ENCODE data around the gene KRTAP20-4. TPM values are rescaled to one million over a fixed set of nuclear protein-coding genes. Genes with fewer than 3 reads are reported as not detected.

The KRTAP20-4 gene
- total RNA-seq, 2 experiments from 2014 or later = not detected

DNA sequence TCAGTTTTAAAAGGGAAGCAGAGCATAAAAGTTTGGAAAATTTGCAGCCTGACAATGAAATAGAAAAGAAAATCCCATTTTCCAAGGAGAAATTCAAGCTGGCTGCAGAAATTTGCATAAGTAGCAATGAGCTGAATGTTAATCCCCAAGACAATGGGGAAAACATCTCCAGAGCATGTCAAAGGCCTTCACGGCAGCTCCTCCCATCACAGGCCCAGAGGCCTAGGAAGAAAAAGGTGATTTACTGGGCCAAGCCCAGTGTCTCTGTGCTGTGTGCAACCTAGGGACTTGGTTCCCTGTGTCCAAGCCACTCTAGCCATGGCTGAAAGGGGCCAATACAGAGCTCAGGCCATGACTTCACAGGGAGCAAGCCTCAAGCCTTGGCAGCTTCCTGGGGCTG lies 48.3 kb downstream of the KRTAP20-4 start:
- intact Hi-C loops (cut with micrococcal nuclease; ENCODE audit: unreplicated experiment) = no loop called here
- no peak overlapping the region for H3K4me2 ChIP-seq (ENCODE audit: low read length)
- no peaks in the 10 kb centered on the region for H4K20me1 ChIP-seq (ENCODE audit: insufficient read depth, low read length)
- POLR2A ChIA-PET = interaction anchor here (0.7 kb wide), 1 partner anchor 163 kb away, joined by 3 read pairs; no protein-coding TSS in a partner anchor
- no peak for DNase-seq (ENCODE audit: low spot score)
- no peaks in the 10 kb centered on the region for H3K4me1 ChIP-seq (ENCODE audit: insufficient read depth, low read length, poor library complexity, severe bottlenecking)
- CTCF ChIA-PET (ENCODE audit: unreplicated experiment) = no interaction called here
- H3K79me2 ChIP-seq (ENCODE audit: insufficient read depth, low read depth, low read length) = no peaks in the 10 kb centered on the region
- no TSS peak for BruUV-seq (replicated peaks)
- no peaks in the 10 kb centered on the region for H3K9me2 ChIP-seq (ENCODE audit: insufficient read depth, low read length)
- TF ChIP-seq CTCF (conservative IDR thresholded peaks at IDR 0.05; ENCODE audit: low read length) (no peak), EZH2phosphoT487 (IDR thresholded peaks at IDR 0.05; ENCODE audit: borderline replicate concordance, low read depth, low read length) (no peak)
- no peaks in the 10 kb centered on the region for H3K36me3 ChIP-seq (ENCODE audit: insufficient read depth, low read length)
- H3K27ac ChIP-seq (ENCODE audit: low read depth, low read length, poor library complexity, severe bottlenecking) = no peak overlapping the region
- H3K9me3 ChIP-seq (ENCODE audit: low read length) = no peaks in the 10 kb centered on the region
- no peak overlapping the region for H3K4me3 ChIP-seq (ENCODE audit: low read depth, low read length, poor library complexity, severe bottlenecking)
- H2AFZ ChIP-seq (ENCODE audit: low read length) = no peak overlapping the region

Small RNA genes within 50 kb of the gene (small RNA-seq; reads per million reads assigned to genes)
- not detected for gene KRTAP20-1
- not detected for gene KRTAP20-3
- gene KRTAP20-4 = not detected
- not detected for gene KRTAP22-1
- gene KRTAP22-2 = not detected

Other genes with a start within 250 kb of the KRTAP20-4 start
- not detected in 2 replicates for gene KRTAP13-2, start 248.4 kb upstream of the KRTAP20-4 start, total RNA-seq (2014; rRNA removed; shearing (Covaris generic))
- not detected in 2 replicates for gene KRTAP13-2, start 248.4 kb upstream of the KRTAP20-4 start, total RNA-seq (2022)
- gene KRTAP13-1, start 224.6 kb upstream of the KRTAP20-4 start, total RNA-seq (2014; rRNA removed; shearing (Covaris generic)) = not detected in 2 replicates
- gene KRTAP13-1, start 224.6 kb upstream of the KRTAP20-4 start, total RNA-seq (2022) = not detected in 2 replicates
- not detected in 2 replicates for gene KRTAP13-3, start 194.7 kb upstream of the KRTAP20-4 start, total RNA-seq (2014; rRNA removed; shearing (Covaris generic))
- not detected in 2 replicates for gene KRTAP13-3, start 194.7 kb upstream of the KRTAP20-4 start, total RNA-seq (2022)
- not detected in 2 replicates for gene KRTAP13-4, start 190.4 kb upstream of the KRTAP20-4 start, total RNA-seq (2014; rRNA removed; shearing (Covaris generic))
- gene KRTAP13-4, start 190.4 kb upstream of the KRTAP20-4 start, total RNA-seq (2022) = not detected in 2 replicates
- not detected in 2 replicates for gene KRTAP15-1, start 180.4 kb upstream of the KRTAP20-4 start, total RNA-seq (2014; rRNA removed; shearing (Covaris generic))
- not detected in 2 replicates for gene KRTAP15-1, start 180.4 kb upstream of the KRTAP20-4 start, total RNA-seq (2022)
- not detected in 2 replicates for gene KRTAP19-1, start 140.3 kb upstream of the KRTAP20-4 start, total RNA-seq (2014; rRNA removed; shearing (Covaris generic))
- not detected in 2 replicates for gene KRTAP19-1, start 140.3 kb upstream of the KRTAP20-4 start, total RNA-seq (2022)
- gene KRTAP19-2, start 133.2 kb upstream of the KRTAP20-4 start, total RNA-seq (2014; rRNA removed; shearing (Covaris generic)) = not detected in 2 replicates
- not detected in 2 replicates for gene KRTAP19-2, start 133.2 kb upstream of the KRTAP20-4 start, total RNA-seq (2022)
- not detected in 2 replicates for gene KRTAP19-3, start 128.6 kb upstream of the KRTAP20-4 start, total RNA-seq (2014; rRNA removed; shearing (Covaris generic))
- not detected in 2 replicates for gene KRTAP19-3, start 128.6 kb upstream of the KRTAP20-4 start, total RNA-seq (2022)
- not detected in 2 replicates for gene KRTAP19-4, start 123.5 kb upstream of the KRTAP20-4 start, total RNA-seq (2014; rRNA removed; shearing (Covaris generic))
- not detected in 2 replicates for gene KRTAP19-4, start 123.5 kb upstream of the KRTAP20-4 start, total RNA-seq (2022)
- not detected in 2 replicates for gene KRTAP19-5, start 118.5 kb upstream of the KRTAP20-4 start, total RNA-seq (2014; rRNA removed; shearing (Covaris generic))
- not detected in 2 replicates for gene KRTAP19-5, start 118.5 kb upstream of the KRTAP20-4 start, total RNA-seq (2022)
- gene KRTAP19-6, start 78.8 kb upstream of the KRTAP20-4 start, total RNA-seq (2014; rRNA removed; shearing (Covaris generic)) = not detected in 2 replicates
- not detected in 2 replicates for gene KRTAP19-6, start 78.8 kb upstream of the KRTAP20-4 start, total RNA-seq (2022)
- gene KRTAP19-7, start 59.3 kb upstream of the KRTAP20-4 start, total RNA-seq (2014; rRNA removed; shearing (Covaris generic)) = not detected in 2 replicates
- not detected in 2 replicates for gene KRTAP19-7, start 59.3 kb upstream of the KRTAP20-4 start, total RNA-seq (2022)
- gene KRTAP22-2, start 30.2 kb upstream of the KRTAP20-4 start, total RNA-seq (2014; rRNA removed; shearing (Covaris generic)) = not detected in 2 replicates
- gene KRTAP22-2, start 30.2 kb upstream of the KRTAP20-4 start, total RNA-seq (2022) = not detected in 2 replicates
- not detected in 2 replicates for gene KRTAP6-3, start 28.2 kb upstream of the KRTAP20-4 start, total RNA-seq (2014; rRNA removed; shearing (Covaris generic))
- gene KRTAP6-3, start 28.2 kb upstream of the KRTAP20-4 start, total RNA-seq (2022) = not detected in 2 replicates
- gene KRTAP6-2, start 21.7 kb upstream of the KRTAP20-4 start, total RNA-seq (2014; rRNA removed; shearing (Covaris generic)) = not detected in 2 replicates
- gene KRTAP6-2, start 21.7 kb upstream of the KRTAP20-4 start, total RNA-seq (2022) = not detected in 2 replicates
- not detected in 2 replicates for gene KRTAP22-1, start 19.5 kb upstream of the KRTAP20-4 start, total RNA-seq (2014; rRNA removed; shearing (Covaris generic))
- gene KRTAP22-1, start 19.5 kb upstream of the KRTAP20-4 start, total RNA-seq (2022) = not detected in 2 replicates
- not detected in 2 replicates for gene KRTAP6-1, start 6.7 kb upstream of the KRTAP20-4 start, total RNA-seq (2014; rRNA removed; shearing (Covaris generic))
- not detected in 2 replicates for gene KRTAP6-1, start 6.7 kb upstream of the KRTAP20-4 start, total RNA-seq (2022)
- gene KRTAP20-1, start 4.2 kb upstream of the KRTAP20-4 start, total RNA-seq (2014; rRNA removed; shearing (Covaris generic)) = not detected in 2 replicates
- not detected in 2 replicates for gene KRTAP20-1, start 4.2 kb upstream of the KRTAP20-4 start, total RNA-seq (2022)
- gene KRTAP20-2, start 14.6 kb downstream of the KRTAP20-4 start, total RNA-seq (2014; rRNA removed; shearing (Covaris generic)) = not detected in 2 replicates
- gene KRTAP20-2, start 14.6 kb downstream of the KRTAP20-4 start, total RNA-seq (2022) = not detected in 2 replicates
- gene KRTAP20-3, start 22.2 kb downstream of the KRTAP20-4 start, total RNA-seq (2014; rRNA removed; shearing (Covaris generic)) = not detected in 2 replicates
- not detected in 2 replicates for gene KRTAP20-3, start 22.2 kb downstream of the KRTAP20-4 start, total RNA-seq (2022)
- not detected in 2 replicates for gene KRTAP21-3, start 98.2 kb downstream of the KRTAP20-4 start, total RNA-seq (2014; rRNA removed; shearing (Covaris generic))
- not detected in 2 replicates for gene KRTAP21-3, start 98.2 kb downstream of the KRTAP20-4 start, total RNA-seq (2022)
- gene KRTAP21-2, start 126.6 kb downstream of the KRTAP20-4 start, total RNA-seq (2014; rRNA removed; shearing (Covaris generic)) = not detected in 2 replicates
- not detected in 2 replicates for gene KRTAP21-2, start 126.6 kb downstream of the KRTAP20-4 start, total RNA-seq (2022)
- gene KRTAP21-1, start 134.8 kb downstream of the KRTAP20-4 start, total RNA-seq (2014; rRNA removed; shearing (Covaris generic)) = not detected in 2 replicates
- not detected in 2 replicates for gene KRTAP21-1, start 134.8 kb downstream of the KRTAP20-4 start, total RNA-seq (2022)
- not detected in 2 replicates for gene KRTAP8-1, start 192.6 kb downstream of the KRTAP20-4 start, total RNA-seq (2014; rRNA removed; shearing (Covaris generic))
- gene KRTAP8-1, start 192.6 kb downstream of the KRTAP20-4 start, total RNA-seq (2022) = not detected in 2 replicates
- gene KRTAP7-1, start 209.1 kb downstream of the KRTAP20-4 start, total RNA-seq (2014; rRNA removed; shearing (Covaris generic)) = not detected in 2 replicates
- not detected in 2 replicates for gene KRTAP7-1, start 209.1 kb downstream of the KRTAP20-4 start, total RNA-seq (2022)